ENCODE data around the gene COQ5. TPM values are rescaled to one million over a fixed set of nuclear protein-coding genes. Genes with fewer than 3 reads are reported as not detected.

Gene COQ5
- total RNA-seq, 3 donors from 2014 or later = 22.8 to 30.0 (median 29.5) TPM

- no peaks in the 10 kb centered on the region for H3K9me3 ChIP-seq
- no peaks in the 10 kb centered on the region for H3K36me3 ChIP-seq (ENCODE audit: low read depth)
- ATAC-seq (no peak), DNase-seq (no peak)
- intact Hi-C loops (cut with DNase I, micrococcal nuclease) = no loop called here
- TF ChIP-seq, protein P1, sequence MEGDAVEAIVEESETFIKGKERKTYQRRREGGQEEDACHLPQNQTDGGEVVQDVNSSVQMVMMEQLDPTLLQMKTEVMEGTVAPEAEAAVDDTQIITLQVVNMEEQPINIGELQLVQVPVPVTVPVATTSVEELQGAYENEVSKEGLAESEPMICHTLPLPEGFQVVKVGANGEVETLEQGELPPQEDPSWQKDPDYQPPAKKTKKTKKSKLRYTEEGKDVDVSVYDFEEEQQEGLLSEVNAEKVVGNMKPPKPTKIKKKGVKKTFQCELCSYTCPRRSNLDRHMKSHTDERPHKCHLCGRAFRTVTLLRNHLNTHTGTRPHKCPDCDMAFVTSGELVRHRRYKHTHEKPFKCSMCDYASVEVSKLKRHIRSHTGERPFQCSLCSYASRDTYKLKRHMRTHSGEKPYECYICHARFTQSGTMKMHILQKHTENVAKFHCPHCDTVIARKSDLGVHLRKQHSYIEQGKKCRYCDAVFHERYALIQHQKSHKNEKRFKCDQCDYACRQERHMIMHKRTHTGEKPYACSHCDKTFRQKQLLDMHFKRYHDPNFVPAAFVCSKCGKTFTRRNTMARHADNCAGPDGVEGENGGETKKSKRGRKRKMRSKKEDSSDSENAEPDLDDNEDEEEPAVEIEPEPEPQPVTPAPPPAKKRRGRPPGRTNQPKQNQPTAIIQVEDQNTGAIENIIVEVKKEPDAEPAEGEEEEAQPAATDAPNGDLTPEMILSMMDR (IDR thresholded peaks at IDR 0.05) = no peak
- peaks cover 76% of the 10 kb centered on the region for H3K4me1 ChIP-seq (ENCODE audit: low read depth)
- no peak overlapping the region for H3K4me3 ChIP-seq
These were observed 11.5 kb upstream of the COQ5 start for GRCh38 chr12:120540445-120540844.

DNA sequence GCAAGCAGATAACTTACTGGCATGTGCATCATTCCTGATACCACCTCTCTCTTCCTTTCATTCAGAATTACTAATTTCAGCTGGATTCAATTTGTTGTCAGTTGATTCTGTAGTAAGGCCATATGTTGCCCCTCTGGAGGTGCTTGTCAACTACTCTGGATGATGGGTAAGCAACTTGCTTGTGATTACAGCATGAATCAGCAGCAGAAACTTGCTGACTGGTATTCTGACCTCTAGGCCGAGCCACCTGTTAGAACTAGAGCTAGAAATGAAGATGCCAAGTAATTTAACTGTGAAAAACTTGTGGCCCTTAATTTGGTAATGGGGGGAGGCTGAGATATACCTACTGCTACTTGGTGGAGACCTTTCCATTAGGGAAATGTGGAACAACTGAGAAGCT, 10.3 kb upstream of the COQ5 start:
- DNase-seq = no peak
- H3K4me3 ChIP-seq = no peak overlapping the region
- H3K4me1 ChIP-seq (ENCODE audit: low read depth) = peaks cover 67% of the 10 kb centered on the region
- H3K36me3 ChIP-seq (ENCODE audit: low read depth) = no peaks in the 10 kb centered on the region
- TF ChIP-seq, protein P1 (IDR thresholded peaks at IDR 0.05) = no peak
- intact Hi-C loops (cut with DNase I, micrococcal nuclease) = loop anchor here in 1 of 2 donors (5.0 kb wide), 1 partner anchor 42 kb away; the partner anchor contains the start of gene DYNLL1
- H3K9me3 ChIP-seq = no peaks in the 10 kb centered on the region
- ATAC-seq = no peak

- ATAC-seq = peak; percentile 75
- peaks cover 59% of the 10 kb centered on the region for H3K4me1 ChIP-seq (ENCODE audit: low read depth)
- intact Hi-C loops (cut with DNase I, micrococcal nuclease) = loop anchor here in 1 of 2 donors (5.0 kb wide), 1 partner anchor 41 kb away; the partner anchor contains the start of gene DYNLL1
- no peaks in the 10 kb centered on the region for H3K9me3 ChIP-seq
- H3K4me3 ChIP-seq = no peak overlapping the region
- TF ChIP-seq, protein P1 (IDR thresholded peaks at IDR 0.05) = no peak
- peak; percentile 74 to 75 (median 75) for DNase-seq
- no peaks in the 10 kb centered on the region for H3K36me3 ChIP-seq (ENCODE audit: low read depth)
These were observed 9.6 kb upstream of the COQ5 start for GRCh38 chr12:120538281-120539156.

- TF ChIP-seq, protein P1 (IDR thresholded peaks at IDR 0.05) = no peak
- DNase-seq = no peak
- no peaks in the 10 kb centered on the region for H3K36me3 ChIP-seq (ENCODE audit: low read depth)
- H3K4me3 ChIP-seq = no peak overlapping the region
- ATAC-seq = no peak
- intact Hi-C loops (cut with DNase I, micrococcal nuclease) = loop anchor here in 1 of 2 donors (5.0 kb wide), 1 partner anchor 41 kb away; the partner anchor contains the start of gene DYNLL1
- H3K9me3 ChIP-seq = no peaks in the 10 kb centered on the region
- peaks cover 55% of the 10 kb centered on the region for H3K4me1 ChIP-seq (ENCODE audit: low read depth)
These were observed 8.9 kb upstream of the COQ5 start for GRCh38 chr12:120537856-120538220.

DNA sequence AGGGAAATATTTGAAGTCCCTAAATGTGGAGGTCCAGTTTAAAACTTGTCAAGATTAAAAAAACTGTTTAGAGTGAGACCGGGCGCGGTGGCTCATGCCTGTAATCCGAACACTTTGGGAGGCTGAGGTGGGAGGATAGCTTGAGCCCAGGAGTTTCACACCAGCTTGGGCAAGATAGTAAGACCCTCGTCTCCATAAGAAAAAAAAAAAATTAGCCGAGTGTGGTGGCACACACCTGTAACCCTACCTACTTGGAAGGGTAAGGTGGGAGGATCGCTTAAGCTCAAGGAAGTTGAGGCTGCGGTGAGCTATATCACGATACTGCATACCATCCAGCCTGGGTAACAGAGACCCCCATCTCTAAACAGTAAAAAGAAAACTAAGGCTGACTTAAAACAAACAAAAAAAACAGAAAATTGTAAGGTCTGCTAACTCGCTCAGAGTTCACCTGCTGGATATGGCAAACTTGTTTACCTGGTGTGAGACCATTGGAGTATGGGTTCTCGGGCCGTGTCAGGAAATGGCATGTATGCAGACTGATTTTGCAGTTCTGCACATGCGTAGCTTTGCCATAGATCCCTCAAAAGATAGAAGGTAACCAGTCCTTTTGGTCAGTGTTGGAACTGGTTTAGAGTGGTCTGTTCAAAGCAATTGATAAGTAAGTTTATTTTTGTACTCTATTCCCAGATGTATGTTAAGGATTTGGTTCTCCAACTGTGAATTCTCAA, 7.3 kb upstream of the COQ5 start:
- H3K9me3 ChIP-seq = no peaks in the 10 kb centered on the region
- peaks cover 52% of the 10 kb centered on the region for H3K4me1 ChIP-seq (ENCODE audit: low read depth)
- H3K36me3 ChIP-seq (ENCODE audit: low read depth) = no peaks in the 10 kb centered on the region
- TF ChIP-seq, protein P1 (IDR thresholded peaks at IDR 0.05) = no peak
- peak in 1 of 3 donors; percentile 54 for DNase-seq
- ATAC-seq = peak; percentile 25
- intact Hi-C loops (cut with DNase I, micrococcal nuclease) = loop anchor here in 1 of 2 donors (5.0 kb wide), 1 partner anchor 39 kb away; the partner anchor contains the start of gene DYNLL1
- H3K4me3 ChIP-seq = no peak overlapping the region

Measured in mucosa of descending colon (tissue), 3 donors.